Endothelial cell of umbilical vein (primary cell): Measurements from ENCODE around the gene CLEC16A. TPM values are rescaled to one million over a fixed set of nuclear protein-coding genes. Genes with fewer than 3 reads are reported as not detected.

ENCODE experiments used
- BruUV-seq: library from RNA; stranded (reverse); fragments of 400-500 nt; replicated peaks from 2 replicates; lab custom pipeline; 2021; lab: Mats Ljungman, UMichigan
- CTCF ChIA-PET: fragments of 300-600, 350-600 bp; sonication (Branson Sonifier 250); formaldehyde crosslinking; loops from one replicate; lab custom pipeline; 2021; ENCODE audit warnings: antibody characterized with exemption, inconsistent platforms; lab: Charles Lee
- POLR2A ChIA-PET: fragments of 300-600, 350-600 bp; sonication (Branson Sonifier 250); formaldehyde crosslinking; loops from one replicate; lab custom pipeline; 2021; ENCODE audit warnings: antibody characterized with exemption, inconsistent platforms; lab: Charles Lee
- DNase-seq: peaks from one replicate; pipeline ENCODE4 v3.0.0-alpha.2; 2011; ENCODE audit warnings: low read depth, low spot score
- FAIRE-seq: peaks from 2 replicates; lab custom pipeline; 2011; peaks lifted over from hg19 to GRCh38; lab: Jason Lieb, UNC
- H2AFZ ChIP-seq: 2 replicates; pipeline ENCODE4 v1.6.0; 2012; ENCODE audit warnings: low read depth, low read length, control low read depth, inconsistent platforms
- H3K27ac ChIP-seq: 2 replicates; pipeline ENCODE4 v1.5.1; 2011; ENCODE audit warnings: low read depth, mild to moderate bottlenecking, control low read depth, low read length, moderate library complexity; ENCODE audit not compliant: insufficient read depth
- H3K27me3 ChIP-seq, 2 experiments: 2 replicates each; pipeline versions ENCODE4 v1.6.0 to v1.6.1; 2011; ENCODE audit warnings: low read length in 2 of 2, mixed read lengths in 1 of 2; ENCODE audit not compliant: control insufficient read depth in 2 of 2, insufficient read depth in 2 of 2
- H3K36me3 ChIP-seq, 2 experiments: 2 replicates in 1 of 2; 3 replicates in 1 of 2; pipeline ENCODE4 v1.5.1; 2011; ENCODE audit warnings: low read length in 2 of 2, mild to moderate bottlenecking in 1 of 2, moderate library complexity in 1 of 2; ENCODE audit not compliant: control insufficient read depth in 2 of 2, insufficient read depth in 2 of 2; ENCODE audit errors: extremely low read depth in 1 of 2
- H3K4me1 ChIP-seq: 3 replicates; pipeline ENCODE4 v1.5.1; 2011; ENCODE audit warnings: mild to moderate bottlenecking, low read length; ENCODE audit not compliant: control insufficient read depth, insufficient read depth; ENCODE audit errors: extremely low read depth
- H3K4me2 ChIP-seq: 2 replicates; pipeline ENCODE4 v1.6.1; 2011; ENCODE audit warnings: low read length, control low read depth, mixed read lengths; ENCODE audit not compliant: insufficient read depth
- H3K4me3 ChIP-seq, 3 experiments: fragments of 200-600 bp in 1 of 3; sonication (generic), shearing (Covaris generic) in 1 of 3; replicated peaks in 1 of 3; 2 replicates each; pipeline ENCODE4 v1.5.1; 2011 to 2016; ENCODE audit warnings: control low read depth in 3 of 3, low read length in 3 of 3, mild to moderate bottlenecking in 2 of 3, inconsistent platforms in 1 of 3, low read depth in 1 of 3, moderate library complexity in 1 of 3; ENCODE audit not compliant: insufficient read depth in 1 of 3
- H3K79me2 ChIP-seq: 2 replicates; pipeline ENCODE4 v1.6.0; 2012; ENCODE audit warnings: low read length, inconsistent platforms; ENCODE audit not compliant: control insufficient read depth, insufficient read depth
- H3K9ac ChIP-seq: replicated peaks from 2 replicates; pipeline ENCODE3; 2011; ENCODE audit warnings: low read length, control low read depth; ENCODE audit not compliant: insufficient read depth; ENCODE audit errors: extremely low read depth
- H3K9me1 ChIP-seq: replicated peaks from 3 replicates; pipeline ENCODE4 v1.6.0; 2011; ENCODE audit warnings: mild to moderate bottlenecking, low read length; ENCODE audit not compliant: control insufficient read depth, insufficient read depth; ENCODE audit errors: extremely low read depth
- H3K9me3 ChIP-seq: replicated peaks from 2 replicates; pipeline ENCODE4 v1.5.1; 2012; ENCODE audit warnings: low read length, inconsistent platforms; ENCODE audit not compliant: control insufficient read depth, insufficient read depth
- H4K20me1 ChIP-seq: replicated peaks from 2 replicates; pipeline ENCODE3; 2011; ENCODE audit warnings: mild to moderate bottlenecking, low read length; ENCODE audit not compliant: control insufficient read depth, insufficient read depth; ENCODE audit errors: extremely low read depth
- EZH2 ChIP-seq: IDR thresholded peaks from 2 replicates; pipeline ENCODE4 v1.6.1; 2012; ENCODE audit warnings: borderline replicate concordance, low read depth, mild to moderate bottlenecking, moderate library complexity, low read length, inconsistent platforms; ENCODE audit not compliant: severe bottlenecking
- FOS ChIP-seq: IDR thresholded peaks from 2 replicates; pipeline ENCODE4 v1.6.1; 2011; ENCODE audit warnings: mild to moderate bottlenecking, low read length, moderate library complexity, borderline replicate concordance; ENCODE audit not compliant: insufficient read depth
- GATA2 ChIP-seq: IDR thresholded peaks from 2 replicates; pipeline ENCODE4 v1.7.0; 2011; ENCODE audit warnings: low read depth, mild to moderate bottlenecking, moderate library complexity, mixed read lengths, low read length; ENCODE audit not compliant: insufficient read length, insufficient read depth
- JUN ChIP-seq: IDR thresholded peaks from 2 replicates; pipeline ENCODE4 v1.6.1; 2011; ENCODE audit warnings: borderline replicate concordance, low read depth; ENCODE audit not compliant: insufficient read length, insufficient read depth
- MYC ChIP-seq: IDR thresholded peaks from one replicate; pipeline ENCODE4 v1.6.1; 2011; ENCODE audit warnings: mild to moderate bottlenecking, low read depth, low read length
- POLR2A ChIP-seq: IDR thresholded peaks from 2 replicates; pipeline ENCODE4 v1.6.1; 2012; ENCODE audit warnings: low read depth, mild to moderate bottlenecking, control low read depth, low read length
- POLR2AphosphoS5 ChIP-seq: IDR thresholded peaks from 2 replicates; pipeline ENCODE4 v1.6.1; 2012; ENCODE audit warnings: low read depth, mild to moderate bottlenecking, control low read depth, low read length, moderate library complexity; ENCODE audit not compliant: insufficient read depth
- dilution Hi-C: fragments of 300-500 bp; cut with MboI; formaldehyde crosslinking; loops from one replicate; pipeline ENCODE4 v1.15.0; 2019; ENCODE audit warnings: low sequenced_read_pairs; ENCODE audit not compliant: extremely low pct_ligation_motif_present
- intact Hi-C: fragments of 100-400 bp; cut with micrococcal nuclease; formaldehyde crosslinking; loops from one replicate; pipeline ENCODE4 v1.10.0; 2022
- polyA plus RNA-seq, 4 experiments: library from polyadenylated mRNA; depleted of rRNA in 3 of 4; stranded (reverse) in 3 of 4; unstranded in 1 of 4; fragments of >200 nt; gene quantifications; 2 replicates each; pipeline versions ENCODE4 v1.2.1 to v1.2.3, GENCODE V29; 2011 to 2012; ENCODE audit warnings: missing spikeins in 1 of 4
- total RNA-seq: library from RNA; stranded (reverse); gene quantifications from 2 replicates; pipeline ENCODE4 v1.2.3, GENCODE V29; 2021
- TF ChIP-seq, protein P1 (sequence below), 2 donors: IDR thresholded peaks; 1 replicate in 1 of 2; 2 replicates in 1 of 2; pipeline ENCODE4 v1.5.1; 2011; ENCODE audit warnings: low read length in 2 of 2, mild to moderate bottlenecking in 2 of 2, moderate library complexity in 2 of 2, control low read depth in 1 of 2, inconsistent platforms in 1 of 2, low read depth in 1 of 2; ENCODE audit not compliant: insufficient read depth in 1 of 2; ENCODE audit errors: extremely low read depth in 1 of 2
- TF ChIP-seq, protein P2 (sequence below): IDR thresholded peaks from 2 replicates; pipeline ENCODE4 v1.6.1; 2011; ENCODE audit not compliant: insufficient read depth, insufficient read length

Gene CLEC16A
- total and polyA plus RNA-seq, 2 donors (not counting 3 experiments of a cell fraction or from before 2014, with no cell fraction given), result 11.4 to 23.3 TPM

DNA sequence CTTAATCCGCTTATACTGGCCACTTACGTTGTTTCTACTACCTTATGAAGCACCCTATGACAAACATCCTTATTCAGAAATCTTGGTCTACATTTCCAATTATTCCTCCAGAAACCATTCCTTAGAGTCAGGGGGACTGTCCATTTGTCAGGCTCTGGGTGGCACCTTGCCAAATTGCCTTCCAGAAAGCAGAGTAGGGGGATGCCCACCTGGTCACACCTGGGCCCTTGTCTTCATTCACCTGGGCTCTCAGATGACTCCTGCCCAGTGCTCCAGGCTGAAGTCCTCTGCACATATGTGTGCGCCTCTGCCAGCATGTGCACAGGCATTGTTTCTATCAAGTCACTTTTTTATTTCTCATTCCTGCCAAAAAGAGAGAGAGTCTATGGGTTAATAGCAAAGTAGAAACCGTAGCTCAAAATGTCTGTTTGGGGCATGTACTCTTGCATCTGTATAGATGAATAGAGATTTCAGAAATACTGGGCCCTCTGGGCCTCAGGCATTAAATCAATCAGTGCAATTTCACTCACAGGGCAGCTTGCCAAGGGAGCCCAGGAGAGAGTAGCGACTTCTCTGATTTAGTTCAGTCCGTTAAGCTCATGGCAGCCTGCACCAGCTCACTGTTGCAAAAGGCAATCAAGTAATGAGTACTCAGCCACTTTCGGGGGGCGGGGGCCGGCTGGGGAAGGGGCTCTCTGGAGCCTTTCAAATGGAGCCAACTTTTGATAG, 207.0 kb downstream of the CLEC16A start:
- POLR2A ChIA-PET, result no interaction called here

More for the DNA sequence above, 207.0 kb downstream of the CLEC16A start:
- no peaks in the 10 kb centered on the region for H4K20me1 ChIP-seq
- dilution Hi-C loops (no loop called here), intact Hi-C loops (no loop called here)
- no peaks in the 10 kb centered on the region for H3K4me1 ChIP-seq
- no peaks in the 10 kb centered on the region for H3K79me2 ChIP-seq
- H2AFZ ChIP-seq, result no peak overlapping the region
- H3K4me3 ChIP-seq, result no peak overlapping the region
- H3K9ac ChIP-seq, result no peak overlapping the region
- FAIRE-seq (no peak), DNase-seq (no peak)
- TF ChIP-seq POLR2A (no peak), POLR2AphosphoS5 (no peak), FOS (no peak), EZH2 (no peak), MYC (no peak), GATA2 (no peak), JUN (no peak)
- TF ChIP-seq, protein P1, sequence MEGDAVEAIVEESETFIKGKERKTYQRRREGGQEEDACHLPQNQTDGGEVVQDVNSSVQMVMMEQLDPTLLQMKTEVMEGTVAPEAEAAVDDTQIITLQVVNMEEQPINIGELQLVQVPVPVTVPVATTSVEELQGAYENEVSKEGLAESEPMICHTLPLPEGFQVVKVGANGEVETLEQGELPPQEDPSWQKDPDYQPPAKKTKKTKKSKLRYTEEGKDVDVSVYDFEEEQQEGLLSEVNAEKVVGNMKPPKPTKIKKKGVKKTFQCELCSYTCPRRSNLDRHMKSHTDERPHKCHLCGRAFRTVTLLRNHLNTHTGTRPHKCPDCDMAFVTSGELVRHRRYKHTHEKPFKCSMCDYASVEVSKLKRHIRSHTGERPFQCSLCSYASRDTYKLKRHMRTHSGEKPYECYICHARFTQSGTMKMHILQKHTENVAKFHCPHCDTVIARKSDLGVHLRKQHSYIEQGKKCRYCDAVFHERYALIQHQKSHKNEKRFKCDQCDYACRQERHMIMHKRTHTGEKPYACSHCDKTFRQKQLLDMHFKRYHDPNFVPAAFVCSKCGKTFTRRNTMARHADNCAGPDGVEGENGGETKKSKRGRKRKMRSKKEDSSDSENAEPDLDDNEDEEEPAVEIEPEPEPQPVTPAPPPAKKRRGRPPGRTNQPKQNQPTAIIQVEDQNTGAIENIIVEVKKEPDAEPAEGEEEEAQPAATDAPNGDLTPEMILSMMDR (IDR thresholded peaks at IDR 0.05; ENCODE audit: extremely low read depth in 1 of 2, insufficient read depth in 1 of 2, low read depth in 1 of 2, low read length in 2 of 2), result no peak
- TF ChIP-seq, protein P2, sequence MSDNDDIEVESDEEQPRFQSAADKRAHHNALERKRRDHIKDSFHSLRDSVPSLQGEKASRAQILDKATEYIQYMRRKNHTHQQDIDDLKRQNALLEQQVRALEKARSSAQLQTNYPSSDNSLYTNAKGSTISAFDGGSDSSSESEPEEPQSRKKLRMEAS, result no peak
- CTCF ChIA-PET, result interaction anchor here (0.9 to 1.5 kb wide), 3 partner anchors 8 to 49 kb away, joined by 3 to 7 read pairs (median 5); no protein-coding TSS in a partner anchor
- no peaks in the 10 kb centered on the region for H3K9me3 ChIP-seq
- H3K36me3 ChIP-seq, result no peaks in the 10 kb centered on the region
- no peak overlapping the region for H3K27ac ChIP-seq
- no peaks in the 10 kb centered on the region for H3K9me1 ChIP-seq
- H3K4me2 ChIP-seq, result no peak overlapping the region
- no peaks in the 10 kb centered on the region for H3K27me3 ChIP-seq
- no TSS peak for BruUV-seq
